ENCODE data around the gene RNF169. TPM values are rescaled to one million over a fixed set of nuclear protein-coding genes. Genes with fewer than 3 reads are reported as not detected.
A peak's percentile ranks its signal among the peaks of the same experiment; 100 is the strongest.

The RNF169 gene
- total and polyA plus RNA-seq, 8 donors, result 19.4 to 23.6 (median 22.2) TPM

DNA sequence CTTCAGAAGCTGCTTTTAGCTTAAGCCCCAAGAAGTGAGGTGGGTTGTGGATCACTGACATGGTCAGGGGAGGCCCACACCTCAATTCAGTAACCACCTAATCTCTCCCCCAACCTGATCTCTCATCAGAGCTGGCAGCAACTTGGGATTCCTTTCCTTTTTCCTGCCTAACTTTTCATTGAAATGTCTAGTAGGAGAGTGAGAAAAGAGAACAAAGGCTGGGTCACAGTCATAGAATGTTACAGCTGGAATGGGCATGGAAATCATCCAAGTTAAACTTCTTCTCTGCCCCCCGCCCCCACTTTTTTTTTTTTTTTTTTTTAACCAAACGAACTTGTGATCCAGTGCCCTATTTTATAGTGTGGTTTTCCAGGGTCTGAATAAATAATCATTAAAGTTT, 91.8 kb downstream of the RNF169 start:
- Histone ChIP-seq H3K4me1 (peaks cover 0 to 8% of the 10 kb centered on the region in 2 donors), H3K4me3 (no peak overlapping the region), H3K27me3 (no peaks in the 10 kb centered on the region), H3K27ac (no peak overlapping the region), H3K36me3 (peaks cover 0 to 68% of the 10 kb centered on the region in 2 donors), H3K9me3 (no peaks in the 10 kb centered on the region)
- ATAC-seq (no peak), DNase-seq (no peak)
- intact Hi-C loops (cut with DNase I), result no loop called here
- TF ChIP-seq, protein P1, sequence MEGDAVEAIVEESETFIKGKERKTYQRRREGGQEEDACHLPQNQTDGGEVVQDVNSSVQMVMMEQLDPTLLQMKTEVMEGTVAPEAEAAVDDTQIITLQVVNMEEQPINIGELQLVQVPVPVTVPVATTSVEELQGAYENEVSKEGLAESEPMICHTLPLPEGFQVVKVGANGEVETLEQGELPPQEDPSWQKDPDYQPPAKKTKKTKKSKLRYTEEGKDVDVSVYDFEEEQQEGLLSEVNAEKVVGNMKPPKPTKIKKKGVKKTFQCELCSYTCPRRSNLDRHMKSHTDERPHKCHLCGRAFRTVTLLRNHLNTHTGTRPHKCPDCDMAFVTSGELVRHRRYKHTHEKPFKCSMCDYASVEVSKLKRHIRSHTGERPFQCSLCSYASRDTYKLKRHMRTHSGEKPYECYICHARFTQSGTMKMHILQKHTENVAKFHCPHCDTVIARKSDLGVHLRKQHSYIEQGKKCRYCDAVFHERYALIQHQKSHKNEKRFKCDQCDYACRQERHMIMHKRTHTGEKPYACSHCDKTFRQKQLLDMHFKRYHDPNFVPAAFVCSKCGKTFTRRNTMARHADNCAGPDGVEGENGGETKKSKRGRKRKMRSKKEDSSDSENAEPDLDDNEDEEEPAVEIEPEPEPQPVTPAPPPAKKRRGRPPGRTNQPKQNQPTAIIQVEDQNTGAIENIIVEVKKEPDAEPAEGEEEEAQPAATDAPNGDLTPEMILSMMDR (IDR thresholded peaks at IDR 0.05), result no peak

DNA sequence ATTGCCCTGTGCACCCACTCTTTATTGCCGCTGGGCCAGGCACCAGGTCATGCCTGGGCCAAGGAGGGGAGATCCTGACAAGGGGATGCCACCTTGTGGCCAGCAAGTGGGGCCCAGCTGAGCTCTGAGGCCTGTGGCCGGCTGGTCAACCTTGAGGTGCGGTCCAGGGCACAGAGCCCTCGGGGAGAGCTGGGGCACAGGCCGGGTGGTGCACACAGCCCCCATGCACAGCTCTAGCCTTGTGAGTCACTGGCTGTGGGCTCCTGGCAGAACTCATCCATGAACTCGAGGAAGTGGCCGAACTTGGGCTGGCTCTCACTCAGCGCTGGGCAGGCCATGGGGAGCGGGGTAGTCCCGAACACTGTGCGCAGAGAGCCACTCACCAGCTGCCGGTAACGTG, 94.3 kb downstream of the RNF169 start:
- Histone ChIP-seq H3K4me3 (no peak overlapping the region), H3K27me3 (no peaks in the 10 kb centered on the region), H3K27ac (no peak overlapping the region), H3K4me1 (peaks cover 0 to 8% of the 10 kb centered on the region in 2 donors), H3K36me3 (peaks cover 0 to 61% of the 10 kb centered on the region in 2 donors), H3K9me3 (no peaks in the 10 kb centered on the region)
- DNase-seq (no peak), ATAC-seq (peak; percentile 6)
- intact Hi-C loops (cut with DNase I), result no loop called here
- TF ChIP-seq, protein P1 (IDR thresholded peaks at IDR 0.05), result no peak

DNA sequence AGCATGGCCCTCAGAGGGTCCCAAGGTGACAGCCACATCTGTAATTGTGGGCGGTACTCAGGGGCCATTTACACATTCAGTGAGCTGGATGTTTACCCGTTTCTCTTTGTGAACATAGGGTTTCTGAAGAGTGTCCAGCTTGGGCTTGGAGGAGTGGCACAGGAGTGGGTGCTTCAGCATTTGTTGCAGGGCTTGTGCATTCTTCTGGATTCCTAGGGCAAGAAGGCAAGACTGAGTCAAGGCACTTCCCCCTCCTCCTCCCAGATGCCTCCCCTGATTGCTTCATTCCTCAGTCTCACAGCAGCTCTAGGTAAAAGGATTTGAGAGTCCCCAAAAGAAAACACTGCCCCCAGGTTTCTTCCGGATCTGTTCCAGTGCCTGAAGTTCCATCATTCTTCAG, 95.4 kb downstream of the RNF169 start:
- TF ChIP-seq, protein P1 (IDR thresholded peaks at IDR 0.05), result no peak
- no peaks in the 10 kb centered on the region for H3K9me3 ChIP-seq
- peak; percentile 93 for ATAC-seq
- peak in 2 of 4 donors; percentile 40 to 61 for DNase-seq
- no peak overlapping the region for H3K4me3 ChIP-seq
- no peak overlapping the region for H3K27ac ChIP-seq
- no peaks in the 10 kb centered on the region for H3K27me3 ChIP-seq
- peaks cover 0 to 66% of the 10 kb centered on the region in 2 donors for H3K36me3 ChIP-seq
- H3K4me1 ChIP-seq, result peaks cover 0 to 5% of the 10 kb centered on the region in 2 donors
- intact Hi-C loops (cut with DNase I), result no loop called here

DNA sequence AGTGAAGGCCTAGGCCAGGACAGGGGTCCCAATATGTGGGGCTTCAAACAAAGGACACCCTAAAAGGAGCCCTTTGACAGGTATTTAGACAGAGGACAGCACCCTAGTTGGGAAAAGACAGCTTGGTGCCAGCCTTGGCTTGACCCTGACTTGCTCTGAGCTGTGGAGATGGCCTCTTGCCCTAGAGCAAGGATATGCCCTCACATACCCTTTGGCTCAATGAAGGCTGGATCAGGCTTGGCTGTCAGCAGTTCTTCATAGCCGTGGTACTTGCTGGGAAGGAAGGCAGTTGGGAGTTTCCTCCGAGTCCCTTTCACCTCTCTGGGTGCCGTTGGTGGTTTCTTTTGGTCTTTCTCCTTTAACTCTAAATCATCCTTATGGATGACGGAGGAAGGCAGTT, 96.2 kb downstream of the RNF169 start:
- Histone ChIP-seq H3K27me3 (no peaks in the 10 kb centered on the region), H3K9me3 (no peaks in the 10 kb centered on the region), H3K27ac (no peak overlapping the region), H3K4me3 (no peak overlapping the region), H3K4me1 (no peaks in the 10 kb centered on the region), H3K36me3 (peaks cover 0 to 66% of the 10 kb centered on the region in 2 donors)
- TF ChIP-seq, protein P1 (IDR thresholded peaks at IDR 0.05), result no peak
- no peak for DNase-seq
- intact Hi-C loops (cut with DNase I), result no loop called here
- ATAC-seq, result no peak

DNA sequence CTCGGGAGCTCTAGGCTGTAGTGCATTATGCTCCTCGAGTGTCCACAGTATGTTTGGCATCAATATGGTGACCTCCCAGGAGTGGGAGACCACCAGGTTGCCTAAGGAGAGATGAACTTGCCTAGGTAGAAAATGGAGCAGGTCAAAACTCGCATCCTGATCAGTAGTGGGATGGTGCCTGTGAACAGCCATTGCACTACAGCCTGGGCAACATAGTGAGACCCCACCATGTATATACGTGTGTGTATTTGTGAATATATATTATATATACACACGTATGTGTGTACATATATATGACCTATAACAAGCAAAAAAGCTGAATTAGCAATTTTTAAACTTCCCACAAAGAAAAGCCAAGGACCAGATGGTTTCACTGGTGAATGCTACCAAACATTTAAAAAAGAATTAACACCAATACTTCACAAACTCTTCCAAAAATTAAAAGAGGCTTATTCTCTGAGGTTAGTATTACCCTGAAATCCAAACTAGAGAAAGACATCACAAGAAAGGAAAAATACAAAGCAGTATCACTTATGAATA, 97.4 kb downstream of the RNF169 start:
- Histone ChIP-seq H3K4me3 (no peak overlapping the region), H3K9me3 (no peaks in the 10 kb centered on the region), H3K27me3 (no peaks in the 10 kb centered on the region), H3K36me3 (peaks cover 0 to 74% of the 10 kb centered on the region in 2 donors), H3K4me1 (no peaks in the 10 kb centered on the region), H3K27ac (no peak overlapping the region)
- DNase-seq (no peak), ATAC-seq (no peak)
- intact Hi-C loops (cut with DNase I), result no loop called here
- TF ChIP-seq, protein P1 (IDR thresholded peaks at IDR 0.05), result no peak

Data from left lung (tissue), 10 donors.